K562 (cell line): ENCODE results near the gene PFKFB2. TPM values are rescaled to one million over a fixed set of nuclear protein-coding genes. Genes with fewer than 3 reads are reported as not detected.

ENCODE experiments used
- GTF2A2 ChIP-seq: IDR thresholded peaks from 2 replicates; pipeline ENCODE4 v1.6.1; 2016; ENCODE audit warnings: mild to moderate bottlenecking, missing genetic modification characterization, missing compliant biosample characterization
- HEY1 ChIP-seq: fragments of 250-450 bp; sonication (Bioruptor Pico); IDR thresholded peaks from 2 replicates; pipeline ENCODE4 v1.5.0; 2020; ENCODE audit warnings: mild to moderate bottlenecking, moderate library complexity, borderline replicate concordance
- KAT8 ChIP-seq: fragments of 450-650 bp; IDR thresholded peaks from 2 replicates; pipeline ENCODE4 v1.6.1; 2016; ENCODE audit warnings: low read depth, mild to moderate bottlenecking
- KDM5B ChIP-seq: fragments of 200-600 bp; sonication (generic); IDR thresholded peaks from 2 replicates; pipeline ENCODE4 v1.6.1; 2012; ENCODE audit warnings: low read depth, mild to moderate bottlenecking, moderate library complexity, low read length, control low read depth, inconsistent platforms; ENCODE audit not compliant: insufficient replicate concordance
- L3MBTL2 ChIP-seq: fragments of 450-650 bp; IDR thresholded peaks from 2 replicates; pipeline ENCODE4 v1.6.1; 2016; ENCODE audit warnings: mild to moderate bottlenecking, moderate library complexity
- LARP7 ChIP-seq: fragments of 450-650 bp; IDR thresholded peaks from 2 replicates; pipeline ENCODE4 v1.6.1; 2016
- NR2C2 ChIP-seq, 2 experiments: fragments of 200-800 bp in 1 of 2; sonication (Bioruptor generic) in 1 of 2; sonication (generic) in 1 of 2; formaldehyde crosslinking in 1 of 2; IDR thresholded peaks; 2 replicates each; pipeline versions ENCODE4 v1.6.1 to v1.8.0; 2016 to 2022; ENCODE audit warnings: mild to moderate bottlenecking in 1 of 2, missing compliant biosample characterization in 1 of 2, missing genetic modification characterization in 1 of 2, missing genetic modification reagents in 1 of 2
- PHF8 ChIP-seq: fragments of 200-600 bp; sonication (generic); IDR thresholded peaks from 2 replicates; pipeline ENCODE4 v1.6.1; 2012; ENCODE audit warnings: mixed run types, mild to moderate bottlenecking, inconsistent platforms, low read length, moderate library complexity, borderline replicate concordance
- RHOXF2B ChIP-seq: fragments of 250-450 bp; sonication (Bioruptor Pico); conservative IDR thresholded peaks from 2 replicates; pipeline ENCODE4 v1.5.1; 2021
- TARDBP ChIP-seq: fragments of 450-650 bp; IDR thresholded peaks from 2 replicates; pipeline ENCODE4 v1.6.1; 2016
- ZNF239 ChIP-seq: fragments of 250-450 bp; sonication (Bioruptor Pico); IDR thresholded peaks from 2 replicates; pipeline ENCODE4 v1.4.0; 2020; ENCODE audit warnings: mild to moderate bottlenecking
- ZNF24 ChIP-seq: fragments of 450-650 bp; IDR thresholded peaks from 2 replicates; pipeline ENCODE4 v1.6.1; 2016
- ZNF717 ChIP-seq: fragments of 250-450 bp; sonication (Bioruptor Pico); IDR thresholded peaks from 2 replicates; pipeline ENCODE4 v1.5.0; 2021
- polyA plus RNA-seq, 8 experiments: library from polyadenylated mRNA; depleted of rRNA in 4 of 8; stranded (reverse) in 5 of 8; unstranded in 3 of 8; fragments of >200 nt; fragmentation: Nextera tagmentation in 2 of 8; fragmentation: Illumina TruSeq in 1 of 8; extraction: Ambion mirVana in 2 of 8; extraction: Trizol in 1 of 8; gene quantifications; 2 replicates each; pipeline versions ENCODE4 v1.2.1 to v1.2.3, GENCODE V29; 2011 to 2014; ENCODE audit warnings: inconsistent platforms in 1 of 8, missing spikeins in 1 of 8
- total RNA-seq, 7 experiments: library from RNA; depleted of rRNA in 6 of 7; stranded (reverse); fragments of >200 nt in 6 of 7; fragmentation: Illumina TruSeq in 2 of 7; extraction: Trizol in 2 of 7; gene quantifications; 2 replicates each; pipeline versions ENCODE4 v1.2.1 to v1.2.3, GENCODE V29; 2011 to 2021; ENCODE audit warnings: low replicate concordance in 1 of 7
- TF ChIP-seq, protein P1 (sequence below): fragments of 250-450 bp; sonication (Bioruptor Pico); IDR thresholded peaks from 2 replicates; pipeline ENCODE4 v1.5.0; 2021; ENCODE audit warnings: mild to moderate bottlenecking, moderate library complexity
- TF ChIP-seq, protein P2 (sequence below): sonication (generic); formaldehyde crosslinking; IDR thresholded peaks from 2 replicates; pipeline ENCODE4 v1.8.1; 2022; ENCODE audit warnings: missing genetic modification reagents
- TF ChIP-seq, protein P3 (sequence below): fragments of 450-650 bp; formaldehyde crosslinking; IDR thresholded peaks from 2 replicates; pipeline ENCODE4 v1.4.0; 2020; ENCODE audit warnings: mild to moderate bottlenecking
- TF ChIP-seq, protein P4 (sequence below): fragments of 450-650 bp; IDR thresholded peaks from 2 replicates; pipeline ENCODE4 v1.6.1; 2016; ENCODE audit warnings: missing biosample characterization, missing genetic modification characterization
- TF ChIP-seq, protein P5 (sequence below): sonication (generic); formaldehyde crosslinking; IDR thresholded peaks from 2 replicates; pipeline ENCODE4 v1.8.0; 2022; ENCODE audit warnings: missing genetic modification reagents, mild to moderate bottlenecking, borderline replicate concordance

The PFKFB2 gene
- total and polyA plus RNA-seq, 9 of the 15 experiments (the other 6 are each of a cell fraction or from before 2014, with no cell fraction given) = 6.9 to 26.0 (median 16.4) TPM

GRCh38 chr1:207024202-207025145 lies 28.6 kb upstream of the PFKFB2 start (continued):
- TF ChIP-seq, protein P1, sequence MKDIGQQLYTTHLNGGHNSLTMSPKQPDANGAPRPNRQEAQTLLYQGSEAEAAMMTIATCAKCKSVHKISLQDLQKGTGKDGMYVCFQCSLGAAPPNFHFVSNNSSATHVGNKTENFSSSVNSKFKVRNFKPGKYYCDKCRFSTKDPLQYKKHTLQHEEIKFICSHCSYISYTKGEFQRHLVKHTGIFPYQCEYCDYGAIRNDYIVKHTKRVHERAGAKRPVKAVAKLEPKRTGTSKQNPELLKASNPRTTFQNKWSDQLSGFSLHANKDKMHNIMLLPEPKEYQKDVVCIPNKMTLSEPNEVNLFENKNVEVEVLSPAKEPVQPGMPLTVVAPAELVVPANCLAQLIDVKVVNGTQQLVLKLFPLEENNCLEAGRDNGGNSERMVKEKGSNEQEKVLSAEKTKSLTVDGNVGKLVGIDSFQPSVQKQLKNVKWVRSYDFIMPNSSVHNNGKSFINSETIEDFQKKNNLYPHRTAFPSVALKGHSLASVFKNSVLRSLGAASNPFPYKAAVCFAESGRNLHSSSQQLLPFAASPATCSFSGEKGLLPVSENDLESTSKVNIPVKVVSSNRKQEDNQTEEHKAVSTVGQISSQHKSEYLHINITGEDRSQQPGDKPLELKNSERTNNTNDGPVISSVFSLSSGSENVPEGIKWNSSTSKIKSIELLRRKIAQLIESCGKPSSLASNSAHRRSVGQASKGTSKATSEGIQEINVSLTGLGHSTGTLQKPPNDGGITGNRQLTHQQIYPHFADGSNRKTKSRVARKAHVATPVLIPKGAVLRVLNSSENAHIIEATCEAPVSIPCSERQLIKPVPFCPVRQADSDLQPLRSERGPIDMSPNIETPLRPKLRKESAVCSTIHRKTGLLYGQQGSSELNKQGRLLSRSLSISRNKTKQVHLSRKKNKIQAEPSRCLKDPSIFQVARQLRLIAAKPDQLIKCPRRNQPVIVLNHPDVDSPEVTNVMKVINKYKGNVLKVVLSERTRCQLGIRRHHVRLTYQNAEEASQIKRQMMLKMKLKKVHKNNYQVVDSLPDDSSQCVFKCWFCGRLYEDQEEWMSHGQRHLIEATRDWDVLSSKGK (CRISPR knock-in tag) = 0 out of 2 replicates have a peak, but pooled peaks have one; percentile 12
- TF ChIP-seq, protein P2, sequence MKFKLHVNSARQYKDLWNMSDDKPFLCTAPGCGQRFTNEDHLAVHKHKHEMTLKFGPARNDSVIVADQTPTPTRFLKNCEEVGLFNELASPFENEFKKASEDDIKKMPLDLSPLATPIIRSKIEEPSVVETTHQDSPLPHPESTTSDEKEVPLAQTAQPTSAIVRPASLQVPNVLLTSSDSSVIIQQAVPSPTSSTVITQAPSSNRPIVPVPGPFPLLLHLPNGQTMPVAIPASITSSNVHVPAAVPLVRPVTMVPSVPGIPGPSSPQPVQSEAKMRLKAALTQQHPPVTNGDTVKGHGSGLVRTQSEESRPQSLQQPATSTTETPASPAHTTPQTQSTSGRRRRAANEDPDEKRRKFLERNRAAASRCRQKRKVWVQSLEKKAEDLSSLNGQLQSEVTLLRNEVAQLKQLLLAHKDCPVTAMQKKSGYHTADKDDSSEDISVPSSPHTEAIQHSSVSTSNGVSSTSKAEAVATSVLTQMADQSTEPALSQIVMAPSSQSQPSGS (CRISPR knock-in tag) = no peak
- TF ChIP-seq, protein P3, sequence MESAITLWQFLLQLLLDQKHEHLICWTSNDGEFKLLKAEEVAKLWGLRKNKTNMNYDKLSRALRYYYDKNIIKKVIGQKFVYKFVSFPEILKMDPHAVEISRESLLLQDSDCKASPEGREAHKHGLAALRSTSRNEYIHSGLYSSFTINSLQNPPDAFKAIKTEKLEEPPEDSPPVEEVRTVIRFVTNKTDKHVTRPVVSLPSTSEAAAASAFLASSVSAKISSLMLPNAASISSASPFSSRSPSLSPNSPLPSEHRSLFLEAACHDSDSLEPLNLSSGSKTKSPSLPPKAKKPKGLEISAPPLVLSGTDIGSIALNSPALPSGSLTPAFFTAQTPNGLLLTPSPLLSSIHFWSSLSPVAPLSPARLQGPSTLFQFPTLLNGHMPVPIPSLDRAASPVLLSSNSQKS (CRISPR knock-in tag) = peak; percentile 94
- TF ChIP-seq PHF8 (peak; percentile 74; the same call in 1 of the 2 replicates), ZNF717 (CRISPR knock-in tag) (no peak), NR2C2 (CRISPR knock-in tag; IDR thresholded peaks at IDR 0.05) (no peak), NR2C2 (tag; IDR thresholded peaks at IDR 0.05) (peak; percentile 86), ZNF24 (peak; percentile 61; the same call in 1 of the 2 replicates), LARP7 (peak; percentile 59; the same call in 1 of the 2 replicates), KAT8 (no peak), HEY1 (peak; percentile 96), KDM5B (peak; percentile 89), ZNF239 (peak; percentile 96), GTF2A2 (tag) (peak; percentile 91), RHOXF2B (CRISPR knock-in tag) (peak; percentile 97), L3MBTL2 (peak; percentile 99), TARDBP (peak; percentile 98)
- TF ChIP-seq, protein P4, sequence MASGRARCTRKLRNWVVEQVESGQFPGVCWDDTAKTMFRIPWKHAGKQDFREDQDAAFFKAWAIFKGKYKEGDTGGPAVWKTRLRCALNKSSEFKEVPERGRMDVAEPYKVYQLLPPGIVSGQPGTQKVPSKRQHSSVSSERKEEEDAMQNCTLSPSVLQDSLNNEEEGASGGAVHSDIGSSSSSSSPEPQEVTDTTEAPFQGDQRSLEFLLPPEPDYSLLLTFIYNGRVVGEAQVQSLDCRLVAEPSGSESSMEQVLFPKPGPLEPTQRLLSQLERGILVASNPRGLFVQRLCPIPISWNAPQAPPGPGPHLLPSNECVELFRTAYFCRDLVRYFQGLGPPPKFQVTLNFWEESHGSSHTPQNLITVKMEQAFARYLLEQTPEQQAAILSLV = peak; percentile 96
- TF ChIP-seq, protein P5, sequence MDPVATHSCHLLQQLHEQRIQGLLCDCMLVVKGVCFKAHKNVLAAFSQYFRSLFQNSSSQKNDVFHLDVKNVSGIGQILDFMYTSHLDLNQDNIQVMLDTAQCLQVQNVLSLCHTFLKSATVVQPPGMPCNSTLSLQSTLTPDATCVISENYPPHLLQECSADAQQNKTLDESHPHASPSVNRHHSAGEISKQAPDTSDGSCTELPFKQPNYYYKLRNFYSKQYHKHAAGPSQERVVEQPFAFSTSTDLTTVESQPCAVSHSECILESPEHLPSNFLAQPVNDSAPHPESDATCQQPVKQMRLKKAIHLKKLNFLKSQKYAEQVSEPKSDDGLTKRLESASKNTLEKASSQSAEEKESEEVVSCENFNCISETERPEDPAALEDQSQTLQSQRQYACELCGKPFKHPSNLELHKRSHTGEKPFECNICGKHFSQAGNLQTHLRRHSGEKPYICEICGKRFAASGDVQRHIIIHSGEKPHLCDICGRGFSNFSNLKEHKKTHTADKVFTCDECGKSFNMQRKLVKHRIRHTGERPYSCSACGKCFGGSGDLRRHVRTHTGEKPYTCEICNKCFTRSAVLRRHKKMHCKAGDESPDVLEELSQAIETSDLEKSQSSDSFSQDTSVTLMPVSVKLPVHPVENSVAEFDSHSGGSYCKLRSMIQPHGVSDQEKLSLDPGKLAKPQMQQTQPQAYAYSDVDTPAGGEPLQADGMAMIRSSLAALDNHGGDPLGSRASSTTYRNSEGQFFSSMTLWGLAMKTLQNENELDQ (CRISPR knock-in tag) = no peak
